Loucy (cell line): ENCODE measurements around the gene ANO2.

Experiments
- CTCF ChIP-seq: fragments of 200-600 bp; sonication (generic); conservative IDR thresholded peaks from 2 replicates; pipeline ENCODE4 v1.5.1; 2014; ENCODE audit warnings: mild to moderate bottlenecking, antibody characterized with exemption, low read length
- EZH2phosphoT487 ChIP-seq: fragments of 200-600 bp; IDR thresholded peaks from 2 replicates; pipeline ENCODE4 v1.6.1; 2018; ENCODE audit warnings: antibody characterized with exemption, mild to moderate bottlenecking, moderate library complexity, borderline replicate concordance

GRCh38 chr12:5627053-5627630 lies 317.9 kb downstream of the ANO2 start:
- no peak for TF ChIP-seq CTCF
- no peak for TF ChIP-seq EZH2phosphoT487
